GM21367 (cell line): ENCODE measurements around the gene ST14.
A peak's percentile ranks its signal among the peaks of the same experiment; 100 is the strongest.
"Not testable (repeated sequence)": the region's sequence is repeated elsewhere in the genome, so short reads cannot be mapped to it uniquely, and the experiment has no call there.

Source experiments
- ATAC-seq: cut with Tn5 transposase; IDR thresholded peaks from one replicate; pipeline ENCODE4 v1.9.1; 2021; ENCODE audit not compliant: unreplicated experiment

ST14 gene

GRCh38 chr11:130223291-130223971 is 63.8 kb downstream of the ST14 start:
- no peak for ATAC-seq

- no peak for ATAC-seq
Observed at GRCh38 chr11:130227373-130227772, 67.8 kb downstream of the ST14 start.

- not testable (repeated sequence) for ATAC-seq
Observed at GRCh38 chr11:130233486-130233885, 73.9 kb downstream of the ST14 start.

- ATAC-seq, result not testable (repeated sequence)
Observed at GRCh38 chr11:130233888-130234287, 74.3 kb downstream of the ST14 start.

- ATAC-seq, result no peak
Observed at GRCh38 chr11:130234315-130234714, 74.7 kb downstream of the ST14 start.

- ATAC-seq, result no peak
Observed at GRCh38 chr11:130237282-130238006, 77.9 kb downstream of the ST14 start.

- ATAC-seq, result no peak
Observed at GRCh38 chr11:130241713-130242112, 82.1 kb downstream of the ST14 start.

GRCh38 chr11:130243816-130244215 is 84.2 kb downstream of the ST14 start:
- peak; percentile 85 for ATAC-seq

GRCh38 chr11:130244848-130245247 is 85.3 kb downstream of the ST14 start:
- no peak for ATAC-seq

GRCh38 chr11:130245375-130245774 is 85.8 kb downstream of the ST14 start:
- not testable (repeated sequence) for ATAC-seq

- ATAC-seq, result no peak
Observed at GRCh38 chr11:130246270-130246669, 86.7 kb downstream of the ST14 start.

- no peak for ATAC-seq
Observed at GRCh38 chr11:130246738-130247137, 87.2 kb downstream of the ST14 start.

- no peak for ATAC-seq
Observed at GRCh38 chr11:130247319-130247718, 87.7 kb downstream of the ST14 start.

- no peak for ATAC-seq
Observed at GRCh38 chr11:130249371-130249770, 89.8 kb downstream of the ST14 start.

- not testable (repeated sequence) for ATAC-seq
Observed at GRCh38 chr11:130249929-130250328, 90.3 kb downstream of the ST14 start.

- not testable (repeated sequence) for ATAC-seq
Observed at GRCh38 chr11:130251763-130252162, 92.2 kb downstream of the ST14 start.
